ENCODE results near the gene TMED7. TPM values are rescaled to one million over a fixed set of nuclear protein-coding genes. Genes with fewer than 3 reads are reported as not detected.

TMED7 gene
- total and polyA plus RNA-seq, 2 of the 8 experiments (the other 6 are each of a cell fraction or from before 2014, with no cell fraction given), result 43.8 to 75.2 TPM

- H3K27ac ChIP-seq (ENCODE audit: low read depth, low read length), result no peak overlapping the region
- FAIRE-seq (no peak), DNase-seq (ENCODE audit: low read depth in 1 of 2, low spot score in 2 of 2) (no peak)
- CTCF ChIA-PET (ENCODE audit: partially characterized antibody), result interaction anchor here (0.6 to 1.1 kb wide), 5 partner anchors 15 to 1927 kb away, joined by 3 to 4 read pairs (median 3); no protein-coding TSS in a partner anchor
- TF ChIP-seq YY1 (IDR thresholded peaks at IDR 0.05; ENCODE audit: low read depth, low read length), result no peak
- TF ChIP-seq TCF12 (IDR thresholded peaks at IDR 0.05; ENCODE audit: low read depth, low read length), result no peak
- no peak for TF ChIP-seq FOSL1 (IDR thresholded peaks at IDR 0.05; ENCODE audit: insufficient read depth, low read depth, low read length)
- no peak for TF ChIP-seq RNF2 (IDR thresholded peaks at IDR 0.05; ENCODE audit: borderline replicate concordance, low read depth, low read length, missing control alignments, poor library complexity, severe bottlenecking)
- TF ChIP-seq JUN (IDR thresholded peaks at IDR 0.05; ENCODE audit: low read depth, low read length), result no peak
- no peak for TF ChIP-seq NRF1 (IDR thresholded peaks at IDR 0.05; ENCODE audit: low read depth, low read length)
- TF ChIP-seq ASH2L (IDR thresholded peaks at IDR 0.05; ENCODE audit: low read length), result no peak
- no peak for TF ChIP-seq SP4 (IDR thresholded peaks at IDR 0.05; ENCODE audit: low read length)
- TF ChIP-seq GABPA (IDR thresholded peaks at IDR 0.05; ENCODE audit: borderline replicate concordance, insufficient read depth, low read length), result no peak
- no peak for TF ChIP-seq NANOG (IDR thresholded peaks at IDR 0.05; ENCODE audit: insufficient read depth, low read depth, low read length, poor library complexity, severe bottlenecking)
- no peak for TF ChIP-seq SRF (IDR thresholded peaks at IDR 0.05; ENCODE audit: low read depth, low read length)
- no peak for TF ChIP-seq RAD21 (IDR thresholded peaks at IDR 0.05 in 1 of 2, conservative IDR thresholded peaks at IDR 0.05 in 1 of 2; ENCODE audit: low read depth in 2 of 2, low read length in 2 of 2)
- no peak for TF ChIP-seq MAX (IDR thresholded peaks at IDR 0.05)
- no peak for TF ChIP-seq RXRA (IDR thresholded peaks at IDR 0.05; ENCODE audit: insufficient read depth, low read depth, low read length)
- no peak overlapping the region for H2BK5ac ChIP-seq (ENCODE audit: low read depth, low read length)
- no peak overlapping the region for H3K9ac ChIP-seq (replicated peaks in 1 of 4; ENCODE audit: extremely low read depth in 1 of 4, low read depth in 3 of 4, low read length in 3 of 4)
- no peak overlapping the region for H2BK120ac ChIP-seq (replicated peaks; ENCODE audit: low read depth, low read length)
- H4K20me1 ChIP-seq (replicated peaks in 1 of 2; ENCODE audit: control insufficient read depth in 1 of 2, insufficient read depth in 2 of 2, low read length in 2 of 2), result peaks cover 0 to 7% of the 10 kb centered on the region in 2 experiments
- H4K8ac ChIP-seq (ENCODE audit: extremely low read depth, insufficient read depth, low read length), result no peak overlapping the region
- H2AFZ ChIP-seq (ENCODE audit: low read length), result no peak overlapping the region
- no peak overlapping the region for H3K14ac ChIP-seq (ENCODE audit: insufficient read length)
- peak overlapping the region; percentile 48 for H3K4ac ChIP-seq (replicated peaks; ENCODE audit: insufficient read length, low read depth, low read length)
- no peaks in the 10 kb centered on the region; a peak in 1 of 4 replicates for H3K79me2 ChIP-seq (ENCODE audit: control insufficient read depth in 1 of 2, insufficient read depth in 2 of 2, low read length in 2 of 2)
- no peaks in the 10 kb centered on the region for H3K27me3 ChIP-seq (replicated peaks in 1 of 4; ENCODE audit: control insufficient read depth in 3 of 4, extremely low read depth in 1 of 4, insufficient read depth in 3 of 4, low read length in 3 of 4)
- no peak overlapping the region for H4K91ac ChIP-seq (replicated peaks; ENCODE audit: insufficient read length, low read length)
- H3K4me1 ChIP-seq (replicated peaks in 1 of 4; ENCODE audit: control insufficient read depth in 3 of 4, insufficient read depth in 4 of 4, low read length in 3 of 4), result peaks cover 0 to 3% (median 0%) of the 10 kb centered on the region in 4 experiments; a peak in 2 of 7 replicates
- H3K36me3 ChIP-seq (ENCODE audit: control insufficient read depth in 2 of 4, insufficient read depth in 4 of 4, low read length in 3 of 4), result peaks cover 0 to 2% (median 0%) of the 10 kb centered on the region in 4 experiments; a peak in 2 of 8 replicates
- no peak overlapping the region for H3K18ac ChIP-seq (ENCODE audit: extremely low read depth, low read length)
- H2AK5ac ChIP-seq (ENCODE audit: low read depth, low read length), result no peak overlapping the region
- POLR2A ChIA-PET (ENCODE audit: partially characterized antibody), result no interaction called here
- H2BK12ac ChIP-seq (ENCODE audit: low read depth, low read length), result no peak overlapping the region
- no peak overlapping the region for H3K4me3 ChIP-seq (ENCODE audit: extremely low read depth in 1 of 4, insufficient read depth in 2 of 4, low read depth in 3 of 4, low read length in 4 of 4)
- no peaks in the 10 kb centered on the region for H3K79me1 ChIP-seq (ENCODE audit: low read depth, low read length)
- H3K4me2 ChIP-seq (ENCODE audit: insufficient read depth in 1 of 2, low read depth in 2 of 2, low read length in 2 of 2), result no peak overlapping the region
- H3K23me2 ChIP-seq (ENCODE audit: low read depth, low read length), result no peaks in the 10 kb centered on the region
- H3K23ac ChIP-seq (ENCODE audit: insufficient read length), result no peak overlapping the region
- no peaks in the 10 kb centered on the region for H3K9me3 ChIP-seq (ENCODE audit: insufficient read depth in 2 of 2, low read depth in 1 of 2, low read length in 1 of 2)
- H2BK20ac ChIP-seq (ENCODE audit: low read length), result no peak overlapping the region
- 80% methylated on average over 2 of the region's 2 CpGs; no CpG with 5 or more reads in 1 of the 2 experiments for WGBS, 2 experiments (ENCODE audit: extremely low coverage in 1 of 2, insufficient coverage in 1 of 2, insufficient read length in 1 of 2, insufficient replicate concordance in 2 of 2, low coverage in 1 of 2, low lambda C conversion rate in 2 of 2, missing lambda C conversion rate in 1 of 2)
- H3K56ac ChIP-seq (replicated peaks; ENCODE audit: insufficient read length, low read depth, low read length), result no peak overlapping the region
- no peak overlapping the region for H4K5ac ChIP-seq (ENCODE audit: insufficient read length, low read depth, low read length)
- H2BK15ac ChIP-seq (ENCODE audit: low read length), result no peak overlapping the region
These were observed 17.9 kb downstream of the TMED7 start for GRCh38 chr5:115607935-115608334.
